H7 (cell line): Measurements from ENCODE around the gene TMCO6. TPM values are rescaled to one million over a fixed set of nuclear protein-coding genes. Genes with fewer than 3 reads are reported as not detected.
"Not testable (repeated sequence)": the region's sequence is repeated elsewhere in the genome, so short reads cannot be mapped to it uniquely, and the experiment has no call there.

Experiments used
- DNase-seq: peaks from one replicate; pipeline ENCODE4 v3.0.0; 2012
- H3K27me3 ChIP-seq: 2 replicates; pipeline ENCODE4 v1.6.0; 2011; ENCODE audit warnings: mild to moderate bottlenecking, low read length; ENCODE audit not compliant: control insufficient read depth, insufficient read depth
- H3K36me3 ChIP-seq: replicated peaks from 2 replicates; pipeline ENCODE4 v1.5.1; 2011; ENCODE audit warnings: low read length; ENCODE audit not compliant: control insufficient read depth, insufficient read depth
- H3K4me3 ChIP-seq: 2 replicates; pipeline ENCODE4 v1.5.1; 2011; ENCODE audit warnings: low read depth, mild to moderate bottlenecking, control low read depth, low read length, moderate library complexity; ENCODE audit not compliant: insufficient read depth
- total RNA-seq: library from RNA; depleted of rRNA; stranded (reverse); fragments of >200 nt; shearing (Covaris generic); gene quantifications from 2 replicates; pipeline ENCODE4 v1.2.3, GENCODE V29; 2014; rRNA removed

TMCO6 gene
- 27.1 and 34.4 TPM in 2 replicates for total RNA-seq

DNA sequence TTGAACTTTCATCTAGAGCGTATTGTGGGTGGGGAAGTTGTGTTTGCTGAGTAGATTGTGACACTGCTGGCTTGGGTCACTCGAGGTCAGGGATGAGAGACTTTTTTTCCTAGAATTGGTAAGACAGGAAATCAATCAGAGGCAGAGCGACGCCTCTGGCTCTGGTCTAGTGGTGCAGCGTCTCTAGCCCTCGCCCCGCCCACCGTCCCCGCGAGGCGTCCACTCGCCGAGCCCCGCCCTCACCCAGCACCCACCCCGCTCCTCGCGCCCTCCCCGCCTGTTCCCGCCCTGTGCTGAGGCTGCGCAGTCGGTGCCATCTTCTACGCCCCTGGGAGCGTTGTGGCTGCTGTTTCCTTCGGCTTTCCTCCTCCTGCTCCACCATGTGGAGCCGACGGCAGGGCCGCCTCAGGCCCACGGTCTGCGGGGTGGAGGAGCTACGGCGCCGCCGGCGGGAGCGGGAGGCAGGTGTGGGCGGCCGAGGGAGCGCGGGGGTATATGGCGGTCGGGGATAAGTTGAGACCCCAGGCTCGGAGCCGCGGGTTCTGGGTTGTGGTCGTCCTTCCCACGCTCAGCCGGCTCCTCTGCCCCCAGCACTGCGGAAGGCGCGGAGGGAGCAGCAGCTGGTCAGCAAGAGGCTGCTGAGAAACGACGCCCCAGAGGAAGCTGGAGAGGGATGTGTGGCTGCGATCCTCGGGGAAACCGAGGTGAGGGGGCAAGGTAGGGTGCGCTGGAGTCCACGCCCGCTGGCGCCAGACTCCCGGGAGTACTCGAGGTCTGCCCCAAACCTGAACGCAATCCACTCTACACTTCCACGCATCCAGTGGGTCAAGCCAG, at the start of gene TMCO6:
TMCO6 (plus strand) TSS at position 304 of the 834 bp plus-strand sequence; CDS start at position 381, 77 bp downstream.
- Histone ChIP-seq H3K36me3 (peaks cover 18% of the 10 kb centered on the region), H3K27me3 (no peaks in the 10 kb centered on the region), H3K4me3 (peak within 1 kb of the TSS; percentile 82)
- DNase-seq = peak; percentile 99

DNA sequence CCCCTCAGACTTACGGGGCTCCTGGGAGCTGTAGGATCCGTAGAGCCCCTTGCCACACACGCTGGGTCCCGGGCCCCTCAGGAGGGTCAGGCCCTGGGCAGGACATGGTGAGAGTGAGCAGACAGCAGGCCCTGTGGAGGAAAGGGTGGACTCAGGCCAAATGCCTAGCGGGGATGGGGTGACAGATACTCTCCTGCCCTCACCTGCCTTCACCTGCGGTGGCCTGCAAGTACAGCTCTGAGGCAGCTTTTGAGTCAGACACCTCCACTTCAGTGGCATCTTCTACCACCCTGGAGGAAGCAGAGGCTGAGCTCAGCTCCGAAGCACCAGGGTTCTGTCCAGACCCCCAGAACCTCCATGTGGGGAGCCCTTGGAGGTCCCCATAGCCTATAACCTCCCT, 48.4 kb upstream of the TMCO6 start:
- no peaks in the 10 kb centered on the region for H3K36me3 ChIP-seq
- DNase-seq = no peak
- no peaks in the 10 kb centered on the region for H3K27me3 ChIP-seq
- H3K4me3 ChIP-seq = no peak overlapping the region

DNA sequence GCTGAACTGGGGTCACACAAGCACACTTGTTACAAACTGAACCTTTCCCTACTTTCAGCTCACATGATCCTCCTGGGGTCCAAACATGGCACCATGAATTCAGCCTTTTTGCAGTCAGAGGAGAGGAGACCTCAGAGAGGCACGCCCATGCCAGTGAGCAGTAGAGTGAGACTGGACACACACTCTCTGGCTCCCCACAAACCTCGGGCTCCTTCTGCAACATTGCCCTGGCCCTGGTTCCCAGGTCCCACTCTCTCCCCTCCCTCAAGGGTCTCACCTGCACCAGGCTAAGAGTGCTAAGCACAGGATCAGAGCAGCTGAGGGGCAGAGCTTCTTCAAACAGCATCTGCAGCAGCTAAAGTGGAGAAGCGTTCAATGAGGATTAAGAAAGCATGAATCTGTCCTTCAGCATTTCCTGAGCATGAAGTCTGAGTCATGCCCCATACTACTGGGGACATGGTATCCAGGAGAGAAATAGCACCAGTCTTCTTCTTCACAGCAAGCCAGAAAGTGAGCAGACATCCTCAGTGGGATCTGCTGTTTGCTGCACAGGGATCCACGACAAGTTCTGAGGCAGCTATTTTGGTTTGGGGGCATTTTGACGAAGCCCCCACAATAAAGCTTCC, 47.4 kb upstream of the TMCO6 start:
- Histone ChIP-seq H3K4me3 (no peak overlapping the region), H3K27me3 (no peaks in the 10 kb centered on the region), H3K36me3 (no peaks in the 10 kb centered on the region)
- DNase-seq = no peak

DNA sequence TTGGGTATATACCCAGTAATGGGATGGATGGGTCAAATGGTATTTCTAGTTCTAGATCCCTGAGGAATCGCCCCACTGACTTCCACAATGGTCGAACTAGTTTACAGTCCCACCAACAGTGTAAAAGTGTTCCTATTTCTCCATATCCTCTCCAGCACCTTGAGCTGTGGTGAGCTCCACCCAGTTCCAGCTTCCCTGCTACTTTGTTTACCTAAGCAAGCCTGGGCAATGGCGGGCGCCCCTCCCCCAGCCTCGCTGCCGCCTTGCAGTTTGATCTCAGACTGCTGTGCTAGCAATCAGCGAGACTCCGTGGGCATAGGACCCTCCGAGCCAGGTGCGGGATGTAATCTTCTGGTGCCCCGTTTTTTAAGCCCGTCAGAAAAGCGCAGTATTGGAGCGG, 46.2 kb upstream of the TMCO6 start:
- not testable (repeated sequence) for H3K36me3 ChIP-seq, DNase-seq, H3K27me3 ChIP-seq
- peak overlapping the region; percentile 29 for H3K4me3 ChIP-seq

DNA sequence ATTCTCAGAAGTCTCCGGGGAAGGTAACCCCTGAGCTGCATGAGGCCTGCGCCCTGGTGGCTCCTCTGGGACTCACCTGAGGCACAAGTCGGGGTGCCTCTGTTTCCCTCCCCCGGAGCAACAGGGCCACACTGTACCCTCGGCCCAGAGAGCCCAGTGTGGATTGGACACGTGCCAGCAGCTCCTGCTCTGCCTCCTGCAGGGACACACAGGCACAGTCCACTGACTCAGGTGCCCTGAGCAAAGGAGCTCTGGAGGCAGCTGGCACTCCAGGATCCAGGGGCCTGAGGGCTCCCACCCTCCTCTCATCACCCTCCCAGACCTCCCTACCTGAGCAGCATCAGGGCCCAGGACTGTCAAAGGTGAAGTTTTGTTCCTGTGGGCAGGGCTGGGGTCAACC, 45.1 kb upstream of the TMCO6 start:
- Histone ChIP-seq H3K36me3 (no peaks in the 10 kb centered on the region), H3K27me3 (no peaks in the 10 kb centered on the region), H3K4me3 (no peak overlapping the region)
- DNase-seq = no peak

DNA sequence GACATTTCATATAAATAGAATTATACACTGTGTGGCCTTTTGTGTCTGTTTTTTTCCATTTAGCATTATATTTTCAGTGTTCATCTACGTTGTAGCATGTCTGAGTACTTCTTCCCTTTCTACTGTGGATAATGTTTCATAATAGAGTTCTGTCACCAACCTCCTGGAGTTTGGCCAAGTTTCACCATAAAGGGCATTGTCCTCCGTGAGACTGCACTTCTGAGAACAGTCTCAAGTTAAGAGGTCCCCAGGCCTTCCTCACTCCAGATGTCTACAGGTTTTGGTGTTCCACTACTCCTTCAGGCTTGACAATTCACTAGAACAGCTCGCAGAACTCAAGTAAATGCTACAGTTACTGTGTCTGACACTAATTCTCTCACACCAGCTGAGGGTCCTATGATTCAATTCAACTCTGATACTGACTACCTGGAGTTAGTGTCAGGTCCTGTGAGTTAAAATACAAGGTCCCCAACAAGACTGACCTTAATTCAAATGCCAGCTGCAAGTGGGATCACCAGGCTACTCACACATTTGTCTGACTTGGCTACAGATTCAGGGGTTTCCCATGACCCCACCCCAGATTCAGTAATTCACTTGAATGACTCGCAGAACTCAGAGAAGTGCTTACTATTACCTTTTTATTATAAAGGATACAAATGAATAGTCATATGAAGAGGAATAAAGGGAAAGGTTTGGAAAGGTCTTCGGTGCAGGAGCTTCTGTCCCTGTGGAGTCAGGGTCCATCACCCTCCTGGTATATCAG, 43.5 kb upstream of the TMCO6 start:
- H3K27me3 ChIP-seq = no peaks in the 10 kb centered on the region
- H3K4me3 ChIP-seq = no peak overlapping the region

DNA sequence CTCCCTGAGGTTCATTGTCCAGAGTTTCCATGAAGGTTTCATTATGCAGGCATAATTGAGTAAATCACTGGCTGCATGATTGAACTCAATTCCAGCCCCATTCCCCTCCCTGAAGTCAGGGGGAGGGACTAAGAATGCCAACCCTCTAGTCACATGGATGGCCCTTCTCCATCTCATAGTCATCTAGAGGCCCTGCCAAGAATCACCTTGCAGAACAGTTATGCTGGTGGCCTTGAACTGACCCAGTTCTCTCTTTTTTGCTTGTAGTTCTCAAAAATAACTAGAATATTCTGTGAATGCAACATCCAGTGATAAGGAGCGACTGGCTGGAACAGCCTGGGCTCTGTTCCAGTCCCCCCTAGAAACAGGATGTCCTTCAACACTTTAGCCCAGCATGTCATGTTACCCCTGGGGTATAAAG, 42.9 kb upstream of the TMCO6 start:
- Histone ChIP-seq H3K4me3 (no peak overlapping the region), H3K36me3 (no peaks in the 10 kb centered on the region), H3K27me3 (no peaks in the 10 kb centered on the region)
- DNase-seq = no peak

More for the DNA sequence above, 43.5 kb upstream of the TMCO6 start:
- no peaks in the 10 kb centered on the region for H3K36me3 ChIP-seq
- no peak for DNase-seq

DNA sequence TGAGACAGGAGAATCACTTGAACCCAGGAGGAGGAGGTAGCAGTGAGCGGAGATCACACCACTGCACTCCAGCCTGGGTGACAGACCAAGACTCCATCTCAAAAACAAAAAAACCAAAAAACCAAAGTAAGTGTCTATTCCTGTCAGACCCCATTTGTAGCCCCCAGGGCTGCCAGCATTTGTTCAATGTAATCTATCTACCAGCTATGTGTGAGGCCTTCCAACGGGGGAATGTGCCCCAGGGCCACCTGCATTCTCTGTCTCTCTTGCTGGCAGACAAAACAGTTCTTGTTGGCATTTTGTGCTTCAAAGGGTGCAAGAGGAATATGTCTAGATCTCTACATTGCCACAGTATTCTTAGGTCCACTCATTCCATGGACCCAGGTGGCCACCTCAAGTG, 40.4 kb upstream of the TMCO6 start:
- H3K36me3 ChIP-seq = no peaks in the 10 kb centered on the region
- no peak for DNase-seq
- H3K4me3 ChIP-seq = no peak overlapping the region
- H3K27me3 ChIP-seq = no peaks in the 10 kb centered on the region

DNA sequence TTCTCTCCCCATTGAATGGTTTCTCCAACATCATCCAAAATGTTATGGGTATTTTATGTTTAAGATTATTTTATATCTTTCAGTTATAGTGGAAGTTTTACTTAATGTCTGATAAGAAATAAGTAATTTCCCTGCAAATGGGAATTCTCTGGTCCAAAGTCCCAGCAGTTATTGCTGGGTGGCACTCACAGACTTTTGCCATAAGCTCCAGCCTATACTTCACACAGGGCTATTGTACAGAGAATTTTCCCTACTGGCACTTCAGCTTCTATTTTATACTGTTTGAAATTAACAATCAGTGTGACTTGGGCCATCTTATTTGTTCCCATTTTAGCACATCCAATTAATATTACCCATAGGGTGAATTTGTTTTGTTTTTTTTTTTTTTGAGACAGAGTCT, 39.2 kb upstream of the TMCO6 start:
- H3K36me3 ChIP-seq = no peaks in the 10 kb centered on the region
- H3K27me3 ChIP-seq = no peaks in the 10 kb centered on the region
- H3K4me3 ChIP-seq = no peak overlapping the region
- DNase-seq = no peak

DNA sequence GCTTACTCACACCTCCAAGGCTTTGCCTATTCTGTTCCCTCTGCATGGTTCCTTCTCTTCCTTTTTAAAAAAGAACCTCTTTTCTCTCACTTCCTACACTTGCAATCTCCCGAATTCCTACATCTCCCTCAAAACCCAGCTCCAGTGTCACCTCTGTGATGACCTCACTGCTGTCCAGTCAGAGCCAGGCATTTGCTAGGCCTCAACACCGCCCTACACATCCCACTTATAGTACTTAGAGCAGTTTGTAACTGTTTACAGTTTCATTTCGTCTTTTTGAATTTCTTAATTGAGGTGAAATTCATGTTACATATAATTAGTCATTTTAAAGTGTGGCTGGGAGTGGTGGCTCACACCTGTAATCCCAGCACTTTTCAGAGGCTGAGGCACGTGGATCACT, 37.1 kb upstream of the TMCO6 start:
- Histone ChIP-seq H3K27me3 (no peaks in the 10 kb centered on the region), H3K36me3 (no peaks in the 10 kb centered on the region), H3K4me3 (no peak overlapping the region)
- DNase-seq = no peak

DNA sequence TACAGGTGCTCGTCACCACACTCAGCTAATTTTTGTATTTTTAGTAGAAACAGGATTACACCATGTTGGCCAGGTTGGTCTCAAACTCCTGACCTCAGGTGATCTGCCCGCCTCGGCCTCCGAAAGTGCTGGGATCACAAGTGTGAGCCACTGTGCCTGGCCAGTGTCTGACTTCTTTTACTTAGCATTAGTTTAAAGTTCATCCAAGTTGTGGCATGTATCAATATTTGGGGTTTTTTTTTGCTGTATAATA, 35.9 kb upstream of the TMCO6 start:
- H3K36me3 ChIP-seq, DNase-seq, H3K4me3 ChIP-seq, H3K27me3 ChIP-seq: not testable (repeated sequence)

DNA sequence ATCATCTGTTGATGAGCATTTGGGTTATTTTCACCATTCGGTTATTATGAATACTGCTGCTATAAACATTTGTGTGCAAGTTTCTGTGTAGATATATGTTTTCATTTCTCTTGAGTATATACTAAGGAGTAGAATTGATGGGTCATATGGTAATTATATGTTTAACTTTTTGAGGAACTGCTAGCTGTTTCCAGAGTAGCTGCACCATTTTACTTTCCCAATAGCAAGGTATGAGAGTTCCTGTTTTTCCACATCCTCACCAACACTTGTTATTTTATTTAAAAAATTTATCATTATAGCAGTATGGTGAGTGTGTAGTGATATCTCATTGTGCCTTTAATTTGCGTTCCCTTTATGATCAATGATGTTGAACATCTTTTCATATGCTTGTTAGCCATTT, 35.5 kb upstream of the TMCO6 start:
- H3K36me3 ChIP-seq = no peaks in the 10 kb centered on the region
- no peak for DNase-seq
- no peaks in the 10 kb centered on the region for H3K27me3 ChIP-seq
- no peak overlapping the region for H3K4me3 ChIP-seq

DNA sequence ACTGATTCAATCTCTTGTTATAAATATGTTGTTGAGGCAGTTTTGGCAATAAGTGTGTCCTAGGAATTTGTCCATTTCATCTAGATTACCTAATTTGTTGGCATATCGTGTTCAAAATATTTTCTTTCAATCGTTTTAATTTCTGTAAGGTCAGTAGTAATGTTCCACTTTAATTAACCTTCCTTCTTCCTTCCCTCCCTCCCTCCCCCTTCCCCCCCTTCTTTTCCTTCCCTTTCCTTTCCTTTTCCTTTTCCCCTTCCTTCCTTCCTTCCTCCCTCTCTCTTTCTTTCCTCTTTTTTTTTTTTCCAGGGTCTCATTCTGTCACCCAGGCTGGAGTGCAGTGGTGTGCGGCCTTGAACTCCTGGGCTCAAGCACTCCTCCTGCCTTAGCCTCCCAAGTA, 33.4 kb upstream of the TMCO6 start:
- no peak for DNase-seq
- Histone ChIP-seq H3K36me3 (no peaks in the 10 kb centered on the region), H3K4me3 (no peak overlapping the region), H3K27me3 (no peaks in the 10 kb centered on the region)

DNA sequence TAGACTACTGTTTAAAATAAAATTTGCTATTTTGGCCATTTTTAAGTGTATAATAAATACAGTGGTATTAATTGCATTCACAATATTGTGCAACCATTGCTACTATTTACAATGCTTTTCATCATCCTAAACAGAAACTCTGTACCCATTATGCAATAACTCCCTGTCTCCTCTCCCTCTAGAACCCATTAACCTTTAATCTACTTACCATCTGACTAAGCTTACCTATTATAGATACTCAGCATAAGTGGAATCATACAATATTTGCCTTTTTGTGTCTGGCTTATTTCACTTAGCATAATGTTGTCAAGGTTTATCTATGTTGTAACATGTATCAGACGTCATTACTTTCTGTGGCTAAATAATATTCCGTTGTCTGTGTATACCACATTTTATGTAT, 32.2 kb upstream of the TMCO6 start:
- no peak for DNase-seq
- H3K4me3 ChIP-seq = no peak overlapping the region
- H3K36me3 ChIP-seq = no peaks in the 10 kb centered on the region
- no peaks in the 10 kb centered on the region for H3K27me3 ChIP-seq

DNA sequence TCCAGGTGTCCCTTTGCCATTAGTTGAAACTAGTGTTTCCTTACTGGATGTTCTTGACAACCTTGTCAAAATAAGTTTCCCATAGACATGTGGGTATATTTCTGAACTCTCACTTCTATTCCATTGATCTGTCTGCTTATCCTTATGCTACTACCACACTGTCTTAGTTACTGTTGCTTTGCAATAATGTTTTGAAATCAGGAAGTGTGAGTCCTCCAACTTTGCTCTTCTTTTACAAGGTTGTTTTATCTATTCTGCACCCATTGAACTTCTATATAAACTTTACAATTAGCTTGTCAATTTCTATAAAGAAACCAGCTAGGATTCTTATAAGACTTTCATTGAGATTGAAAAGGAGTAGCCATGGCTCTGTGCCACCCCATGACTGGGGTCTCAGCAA, 30.5 kb upstream of the TMCO6 start:
- no peaks in the 10 kb centered on the region for H3K27me3 ChIP-seq
- no peak for DNase-seq
- no peaks in the 10 kb centered on the region for H3K36me3 ChIP-seq
- no peak overlapping the region for H3K4me3 ChIP-seq
